GM23338 (cell line): Measurements from ENCODE around the gene CYP1A2. TPM values are rescaled to one million over a fixed set of nuclear protein-coding genes. Genes with fewer than 3 reads are reported as not detected.

Source experiments
- ATAC-seq: fragments of 200-7000 bp; cut with Tn5 transposase; 3 replicates; pipeline ENCODE4 v1.9.1; 2020
- DNase-seq: peaks from one replicate; pipeline ENCODE4 v3.0.0-alpha.2; 2015; ENCODE audit warnings: low spot score
- H2AFZ ChIP-seq: fragments of 200-600 bp; sonication (generic); 2 replicates; pipeline ENCODE4 v1.8.0; 2016; ENCODE audit warnings: antibody characterized with exemption, mild to moderate bottlenecking, moderate library complexity
- H3F3A ChIP-seq: fragments of 200-600 bp; sonication (generic); replicated peaks from 2 replicates; pipeline ENCODE4 v1.8.0; 2017; ENCODE audit warnings: antibody characterized with exemption, mixed run types, low read depth
- H3K27ac ChIP-seq: fragments of 200-600 bp; sonication (generic); 2 replicates; pipeline ENCODE4 v1.6.1; 2016; ENCODE audit warnings: low read depth
- H3K27me3 ChIP-seq: fragments of 200-600 bp; sonication (generic); 2 replicates; pipeline ENCODE4 v1.8.0; 2016; ENCODE audit warnings: mild to moderate bottlenecking, mixed run types, moderate library complexity; ENCODE audit not compliant: insufficient read depth
- H3K36me3 ChIP-seq: fragments of 200-600 bp; sonication (generic); 2 replicates; pipeline ENCODE4 v1.8.0; 2016; ENCODE audit warnings: mild to moderate bottlenecking; ENCODE audit not compliant: insufficient read depth
- H3K4me1 ChIP-seq: fragments of 200-600 bp; sonication (generic); 2 replicates; pipeline ENCODE4 v1.8.0; 2016; ENCODE audit warnings: mild to moderate bottlenecking, moderate library complexity; ENCODE audit not compliant: insufficient read depth
- H3K4me2 ChIP-seq: fragments of 200-600 bp; sonication (generic); 2 replicates; pipeline ENCODE4 v1.7.1; 2017; ENCODE audit warnings: mixed run types
- H3K4me3 ChIP-seq: fragments of 200-600 bp; sonication (generic); 2 replicates; pipeline ENCODE4 v1.6.1; 2016; ENCODE audit warnings: mixed run types
- H3K79me2 ChIP-seq: fragments of 200-600 bp; sonication (generic); replicated peaks from 2 replicates; pipeline ENCODE4 v1.8.0; 2017; ENCODE audit warnings: mild to moderate bottlenecking; ENCODE audit not compliant: insufficient read depth
- H3K9me2 ChIP-seq: fragments of 200-600 bp; sonication (generic); 2 replicates; pipeline ENCODE4 v1.8.0; 2017; ENCODE audit not compliant: insufficient read depth
- H4K20me1 ChIP-seq: fragments of 200-600 bp; sonication (generic); replicated peaks from 2 replicates; pipeline ENCODE4 v1.8.0; 2017; ENCODE audit warnings: mild to moderate bottlenecking; ENCODE audit not compliant: insufficient read depth
- H3K27ac Mint-ChIP-seq: 2 replicates; pipeline ENCODE4 v1.8.0; 2020; ENCODE audit warnings: inconsistent platforms, mild to moderate bottlenecking, moderate library complexity, mixed read lengths
- H3K27me3 Mint-ChIP-seq: 3 replicates; pipeline ENCODE4 v1.8.0; 2022; ENCODE audit warnings: low read depth, mild to moderate bottlenecking, moderate library complexity, mixed read lengths, inconsistent platforms; ENCODE audit not compliant: insufficient read depth, poor library complexity
- H3K36me3 Mint-ChIP-seq: 3 replicates; pipeline ENCODE4 v1.8.0; 2021; ENCODE audit warnings: low read depth, mild to moderate bottlenecking, inconsistent platforms, moderate library complexity, mixed read lengths
- H3K4me1 Mint-ChIP-seq: 3 replicates; pipeline ENCODE4 v1.8.0; 2020; ENCODE audit warnings: mild to moderate bottlenecking, inconsistent platforms, mixed read lengths
- H3K4me3 Mint-ChIP-seq: 3 replicates; pipeline ENCODE4 v1.8.0; 2021; ENCODE audit warnings: moderate library complexity, mild to moderate bottlenecking, inconsistent platforms, mixed read lengths
- H3K9me3 Mint-ChIP-seq: 3 replicates; pipeline ENCODE4 v1.8.0; 2020; ENCODE audit warnings: moderate library complexity, mild to moderate bottlenecking, inconsistent platforms, mixed read lengths
- CREB1 ChIP-seq: fragments of 250-450 bp; sonication (Bioruptor Pico); IDR thresholded peaks from 2 replicates; pipeline ENCODE4 v1.5.0; 2020; ENCODE audit warnings: low read depth, mild to moderate bottlenecking, moderate library complexity
- CTCF ChIP-seq, 2 experiments: fragments of 200-600 bp in 1 of 2; sonication (generic) in 1 of 2; conservative IDR thresholded peaks; 2 replicates each; pipeline versions ENCODE4 v1.5.1 to v1.6.1; 2016 to 2017; ENCODE audit warnings: antibody characterized with exemption in 2 of 2, low read depth in 2 of 2, mild to moderate bottlenecking in 2 of 2, moderate library complexity in 1 of 2
- ETS1 ChIP-seq: IDR thresholded peaks from 2 replicates; pipeline ENCODE4 v1.6.1; 2016; ENCODE audit warnings: antibody characterized with exemption
- EZH2 ChIP-seq: fragments of 200-600 bp; sonication (generic); IDR thresholded peaks from one replicate; pipeline ENCODE4 v1.8.0; 2017; ENCODE audit warnings: antibody characterized with exemption, mild to moderate bottlenecking, low read depth; ENCODE audit not compliant: unreplicated experiment
- EZH2phosphoT487 ChIP-seq: fragments of 200-600 bp; sonication (generic); IDR thresholded peaks from one replicate; pipeline ENCODE4 v1.8.1; 2018; ENCODE audit warnings: antibody characterized with exemption; ENCODE audit not compliant: unreplicated experiment
- JUNB ChIP-seq: IDR thresholded peaks from one replicate; pipeline ENCODE4 v1.6.1; 2016; ENCODE audit warnings: antibody characterized with exemption; ENCODE audit not compliant: unreplicated experiment
- NANOG ChIP-seq: IDR thresholded peaks from 2 replicates; pipeline ENCODE4 v1.6.1; 2016; ENCODE audit warnings: antibody characterized with exemption, borderline replicate concordance
- POLR2AphosphoS5 ChIP-seq: IDR thresholded peaks from 2 replicates; pipeline ENCODE4 v1.6.1; 2016; ENCODE audit warnings: antibody characterized with exemption, low read depth
- REST ChIP-seq: IDR thresholded peaks from one replicate; pipeline ENCODE4 v1.6.1; 2018; ENCODE audit warnings: antibody characterized with exemption; ENCODE audit not compliant: unreplicated experiment
- STAT1 ChIP-seq: IDR thresholded peaks from one replicate; pipeline ENCODE4 v1.6.1; 2016; ENCODE audit warnings: antibody characterized with exemption; ENCODE audit not compliant: unreplicated experiment
- ZNF114 ChIP-seq: fragments of 250-450 bp; sonication (Bioruptor Pico); IDR thresholded peaks from 2 replicates; pipeline ENCODE4 v1.5.0; 2020; ENCODE audit warnings: mild to moderate bottlenecking, moderate library complexity
- ZNF331 ChIP-seq: fragments of 250-450 bp; sonication (Bioruptor Pico); IDR thresholded peaks from 2 replicates; pipeline ENCODE4 v1.5.0; 2020; ENCODE audit warnings: low read depth, mild to moderate bottlenecking, moderate library complexity
- ZNF462 ChIP-seq: fragments of 250-450 bp; sonication (Bioruptor Pico); IDR thresholded peaks from 2 replicates; pipeline ENCODE4 v1.5.0; 2020; ENCODE audit warnings: mild to moderate bottlenecking, moderate library complexity
- polyA plus RNA-seq: library from polyadenylated mRNA; unstranded; fragments of >200 nt; fragmentation: Nextera tagmentation; extraction: Ambion mirVana; gene quantifications from 2 replicates; pipeline ENCODE4 v1.2.1, GENCODE V29; 2016
- total RNA-seq: library from RNA; depleted of rRNA; stranded (reverse); fragments of >200 nt; shearing (Covaris generic); gene quantifications from 2 replicates; pipeline ENCODE4 v1.2.3, GENCODE V29; 2014

The CYP1A2 gene
- total and polyA plus RNA-seq, 2 experiments from 2014 or later: not detected

- Histone ChIP-seq H3K4me1 (peaks cover 15% of the 10 kb centered on the region), H3K79me2 (peaks cover 5% of the 10 kb centered on the region), H3K36me3 (no peaks in the 10 kb centered on the region), H4K20me1 (peaks cover 10% of the 10 kb centered on the region; the same call in 1 of the 2 replicates), H3F3A (no peaks in the 10 kb centered on the region), H3K27me3 (peaks cover 19% of the 10 kb centered on the region), H3K27ac (no peak overlapping the region), H3K4me3 (no peak overlapping the region), H2AFZ (no peak overlapping the region), H3K9me2 (no peaks in the 10 kb centered on the region), H3K4me2 (no peak overlapping the region)
- Mint-ChIP-seq H3K27ac (no peak overlapping the region), H3K36me3 (no peaks in the 10 kb centered on the region), H3K9me3 (no peaks in the 10 kb centered on the region), H3K27me3 (peaks cover 28% of the 10 kb centered on the region), H3K4me3 (no peak overlapping the region), H3K4me1 (peaks cover 41% of the 10 kb centered on the region)
- no peak for DNase-seq
- TF ChIP-seq EZH2phosphoT487 (no peak), POLR2AphosphoS5 (no peak), ETS1 (no peak), CTCF (conservative IDR thresholded peaks at IDR 0.05; ENCODE audit: low read depth in 2 of 2) (no peak), REST (no peak), NANOG (no peak), EZH2 (no peak), ZNF462 (CRISPR knock-in tag) (no peak), CREB1 (CRISPR knock-in tag) (no peak), ZNF114 (CRISPR knock-in tag) (no peak), STAT1 (no peak), ZNF331 (CRISPR knock-in tag) (no peak), JUNB (no peak)
- ATAC-seq: no peak
These were observed 30.6 kb downstream of the CYP1A2 start for GRCh38 chr15:74779162-74779648.
